ENCODE measurements around the gene KIAA1614. TPM values are rescaled to one million over a fixed set of nuclear protein-coding genes. Genes with fewer than 3 reads are reported as not detected.

Gene KIAA1614
- total and polyA plus RNA-seq, 3 donors from 2014 or later = 3.7 to 4.0 (median 3.7) TPM

DNA sequence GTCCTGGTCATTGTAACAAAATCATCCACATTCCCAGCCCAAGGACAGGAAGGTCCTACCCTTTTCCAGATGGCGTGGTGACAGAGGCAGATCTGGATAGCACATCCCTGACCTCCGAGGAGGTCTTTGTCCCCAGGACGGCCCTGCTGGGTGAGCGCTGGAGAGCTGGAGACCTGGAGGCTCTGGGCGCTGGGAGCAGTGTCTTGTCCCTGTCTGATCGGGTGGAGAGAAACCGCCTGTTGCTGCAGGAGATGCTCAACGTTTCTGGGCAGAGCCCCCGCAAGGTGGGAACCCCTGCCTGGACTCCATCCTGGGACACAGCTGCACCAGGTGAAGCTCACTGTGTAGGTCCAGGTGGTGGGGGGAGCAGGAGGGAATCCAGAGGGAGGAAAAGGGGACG lies 4.1 kb downstream of the KIAA1614 start:
- H3K9me3 ChIP-seq = no peaks in the 10 kb centered on the region
- H3K27ac ChIP-seq = no peak overlapping the region
- no peak overlapping the region for H3K4me3 ChIP-seq
- H3K27me3 ChIP-seq = no peaks in the 10 kb centered on the region
- TF ChIP-seq, protein P1, sequence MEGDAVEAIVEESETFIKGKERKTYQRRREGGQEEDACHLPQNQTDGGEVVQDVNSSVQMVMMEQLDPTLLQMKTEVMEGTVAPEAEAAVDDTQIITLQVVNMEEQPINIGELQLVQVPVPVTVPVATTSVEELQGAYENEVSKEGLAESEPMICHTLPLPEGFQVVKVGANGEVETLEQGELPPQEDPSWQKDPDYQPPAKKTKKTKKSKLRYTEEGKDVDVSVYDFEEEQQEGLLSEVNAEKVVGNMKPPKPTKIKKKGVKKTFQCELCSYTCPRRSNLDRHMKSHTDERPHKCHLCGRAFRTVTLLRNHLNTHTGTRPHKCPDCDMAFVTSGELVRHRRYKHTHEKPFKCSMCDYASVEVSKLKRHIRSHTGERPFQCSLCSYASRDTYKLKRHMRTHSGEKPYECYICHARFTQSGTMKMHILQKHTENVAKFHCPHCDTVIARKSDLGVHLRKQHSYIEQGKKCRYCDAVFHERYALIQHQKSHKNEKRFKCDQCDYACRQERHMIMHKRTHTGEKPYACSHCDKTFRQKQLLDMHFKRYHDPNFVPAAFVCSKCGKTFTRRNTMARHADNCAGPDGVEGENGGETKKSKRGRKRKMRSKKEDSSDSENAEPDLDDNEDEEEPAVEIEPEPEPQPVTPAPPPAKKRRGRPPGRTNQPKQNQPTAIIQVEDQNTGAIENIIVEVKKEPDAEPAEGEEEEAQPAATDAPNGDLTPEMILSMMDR (IDR thresholded peaks at IDR 0.05) = no peak
- no peak for TF ChIP-seq POLR2A (IDR thresholded peaks at IDR 0.05)
- DNase-seq = no peak
- H3K36me3 ChIP-seq (ENCODE audit: low read depth, missing control alignments) = no peaks in the 10 kb centered on the region
- no peaks in the 10 kb centered on the region for H3K4me1 ChIP-seq
- intact Hi-C loops (cut with DNase I; ENCODE audit: low total_unique reads) = no loop called here
- WGBS, 2 donors = 90 to 94% methylated on average over 5 to 10 of the region's 10 CpGs

DNA sequence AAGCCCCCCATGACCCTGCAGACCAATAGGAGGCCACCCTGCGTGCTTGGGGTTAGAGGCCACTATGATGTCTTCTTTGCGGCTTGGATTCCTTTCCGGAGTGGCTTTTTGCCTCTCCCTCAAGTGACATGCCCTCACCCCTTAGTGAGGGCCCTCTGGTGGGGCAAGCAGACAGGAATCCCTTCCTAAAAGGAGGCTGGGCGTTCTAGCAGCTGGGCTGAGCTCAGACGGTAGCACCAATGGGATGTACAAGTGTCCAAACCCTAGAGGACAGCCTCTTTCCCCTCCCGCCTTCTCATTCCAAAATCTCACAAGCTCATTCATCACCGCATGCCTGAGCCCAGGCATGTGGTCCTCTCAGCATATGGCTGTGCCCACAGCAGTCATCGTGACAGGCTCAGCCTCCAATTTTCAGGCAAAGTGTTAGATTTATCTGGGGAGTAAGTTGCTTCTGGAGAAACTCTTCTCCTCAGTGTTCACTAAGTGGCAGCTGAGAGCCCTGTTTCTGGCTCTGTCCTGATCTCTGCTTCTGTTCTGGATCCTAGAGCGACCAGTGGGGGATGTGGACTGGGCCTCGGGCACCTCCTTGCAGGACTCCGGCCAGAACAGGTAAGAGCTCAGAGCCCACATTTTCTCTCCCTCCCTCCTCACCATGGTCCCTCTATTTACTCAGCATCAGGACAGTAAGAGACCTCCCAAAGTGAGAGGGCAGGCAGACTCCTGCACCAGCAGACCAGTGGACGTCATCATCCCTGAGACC lies 4.8 kb downstream of the KIAA1614 start:
- WGBS, 2 donors = 78 to 87% methylated on average over 12 of the region's 12 CpGs
- no peaks in the 10 kb centered on the region for H3K9me3 ChIP-seq
- no peaks in the 10 kb centered on the region for H3K4me1 ChIP-seq
- DNase-seq = no peak
- no peak overlapping the region for H3K27ac ChIP-seq
- TF ChIP-seq, protein P1 (IDR thresholded peaks at IDR 0.05) = no peak
- no peak for TF ChIP-seq POLR2A (IDR thresholded peaks at IDR 0.05)
- no peak overlapping the region for H3K4me3 ChIP-seq
- no peaks in the 10 kb centered on the region for H3K36me3 ChIP-seq (ENCODE audit: low read depth, missing control alignments)
- no peaks in the 10 kb centered on the region for H3K27me3 ChIP-seq
- intact Hi-C loops (cut with DNase I; ENCODE audit: low total_unique reads) = no loop called here

DNA sequence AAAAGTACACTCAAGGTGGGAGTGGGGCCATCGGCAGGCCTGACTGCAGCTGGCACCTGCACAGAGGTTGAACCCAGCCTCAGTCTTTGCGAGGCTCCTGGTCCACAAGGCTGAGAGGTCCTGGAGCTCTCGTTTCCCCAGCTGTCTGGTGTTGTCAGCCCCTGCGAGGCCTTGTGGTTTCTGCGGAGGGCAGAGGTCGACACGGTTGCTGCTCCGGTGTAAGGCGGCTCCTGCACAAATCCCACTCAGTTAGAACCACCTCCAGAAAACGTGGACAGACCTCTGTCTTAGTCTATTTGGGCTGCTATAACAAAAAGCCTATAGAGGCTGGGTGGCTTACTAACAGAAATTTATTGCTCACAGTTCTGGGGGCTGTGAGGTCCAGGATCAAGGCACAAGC lies 5.8 kb downstream of the KIAA1614 start:
- Histone ChIP-seq H3K4me1 (no peaks in the 10 kb centered on the region), H3K36me3 (ENCODE audit: low read depth, missing control alignments) (no peaks in the 10 kb centered on the region), H3K4me3 (no peak overlapping the region), H3K27ac (no peak overlapping the region), H3K27me3 (no peaks in the 10 kb centered on the region), H3K9me3 (no peaks in the 10 kb centered on the region)
- no peak for DNase-seq
- WGBS, 2 donors = 87 to 92% methylated on average over 6 to 10 of the region's 10 CpGs
- intact Hi-C loops (cut with DNase I; ENCODE audit: low total_unique reads) = no loop called here
- no peak for TF ChIP-seq POLR2A (IDR thresholded peaks at IDR 0.05)
- TF ChIP-seq, protein P1 (IDR thresholded peaks at IDR 0.05) = no peak

DNA sequence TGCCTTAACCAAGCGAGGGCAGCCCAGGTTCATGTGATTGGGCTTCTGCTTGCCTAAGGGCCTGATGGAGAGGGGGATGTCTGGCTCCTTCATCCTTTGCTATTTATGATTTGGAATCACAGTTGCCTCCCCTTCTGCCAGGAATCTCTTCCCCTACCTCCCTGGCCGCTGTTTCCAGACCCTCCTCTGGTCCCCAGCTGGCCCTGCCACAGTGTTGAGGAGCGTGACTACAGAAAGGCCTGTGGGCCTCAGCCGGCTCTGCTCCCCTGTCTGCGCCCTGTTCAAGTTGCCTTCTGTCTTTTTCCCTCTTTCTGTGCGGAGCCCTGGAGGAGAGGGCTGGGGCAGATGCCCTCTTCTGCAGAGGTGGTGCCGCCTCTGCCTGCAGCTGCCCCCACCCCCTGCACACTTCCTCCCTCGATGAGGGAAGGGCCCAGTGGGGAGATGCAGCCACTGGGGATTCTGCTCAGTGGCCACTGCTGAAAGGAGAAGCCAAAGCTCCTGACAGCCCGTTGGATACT lies 6.5 kb downstream of the KIAA1614 start:
- H3K9me3 ChIP-seq = no peaks in the 10 kb centered on the region
- intact Hi-C loops (cut with DNase I; ENCODE audit: low total_unique reads) = no loop called here
- TF ChIP-seq, protein P1 (IDR thresholded peaks at IDR 0.05) = no peak
- TF ChIP-seq POLR2A (IDR thresholded peaks at IDR 0.05) = no peak
- H3K4me1 ChIP-seq = no peaks in the 10 kb centered on the region
- no peaks in the 10 kb centered on the region for H3K27me3 ChIP-seq
- DNase-seq = no peak
- WGBS, 2 donors = 79 to 84% methylated on average over 9 of the region's 9 CpGs
- H3K4me3 ChIP-seq = no peak overlapping the region
- H3K36me3 ChIP-seq (ENCODE audit: low read depth, missing control alignments) = no peaks in the 10 kb centered on the region
- no peak overlapping the region for H3K27ac ChIP-seq

DNA sequence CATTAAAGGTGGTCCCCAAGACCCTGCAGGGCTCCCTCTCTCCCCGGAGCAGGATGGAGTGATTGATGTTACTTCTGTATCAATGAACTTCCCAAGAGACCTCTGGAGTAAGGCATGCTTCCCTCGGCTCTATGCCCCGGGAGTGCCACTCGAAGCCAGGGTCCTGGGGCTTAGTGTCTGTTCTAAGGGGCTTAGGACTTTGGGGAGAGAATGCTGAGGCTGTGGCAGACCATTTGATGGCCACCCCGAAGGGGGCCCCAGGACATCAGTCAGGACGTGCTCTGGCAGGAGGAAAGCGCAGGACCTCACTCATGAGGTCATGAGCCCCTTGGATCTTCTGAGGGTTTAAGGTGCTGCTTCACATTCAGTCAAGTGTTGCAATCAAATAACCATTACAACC lies 7.5 kb downstream of the KIAA1614 start:
- Histone ChIP-seq H3K4me3 (no peak overlapping the region), H3K27ac (no peak overlapping the region), H3K4me1 (peaks cover under 1% of the 10 kb centered on the region), H3K27me3 (no peaks in the 10 kb centered on the region), H3K36me3 (ENCODE audit: low read depth, missing control alignments) (no peaks in the 10 kb centered on the region), H3K9me3 (no peaks in the 10 kb centered on the region)
- no peak for DNase-seq
- TF ChIP-seq, protein P1 (IDR thresholded peaks at IDR 0.05) = no peak
- TF ChIP-seq POLR2A (IDR thresholded peaks at IDR 0.05) = no peak
- 90 to 97% methylated on average over 7 of the region's 7 CpGs for WGBS, 2 donors
- intact Hi-C loops (cut with DNase I; ENCODE audit: low total_unique reads) = no loop called here
